H9 (cell line): ENCODE data around the gene CACNG5. TPM values are rescaled to one million over a fixed set of nuclear protein-coding genes. Genes with fewer than 3 reads are reported as not detected.

ENCODE experiments used
- DNase-seq: peaks from one replicate; pipeline ENCODE4 v3.0.0-alpha.2; 2017
- H2AFZ ChIP-seq: one replicate; pipeline ENCODE4 v1.6.1; 2013; ENCODE audit warnings: mild to moderate bottlenecking, low read length, control low read depth, moderate library complexity
- H2AK5ac ChIP-seq: 2 replicates; pipeline ENCODE4 v1.6.1; 2013; ENCODE audit warnings: low read length, control low read depth, mixed read lengths; ENCODE audit not compliant: insufficient read length
- H2BK120ac ChIP-seq: one replicate; pipeline ENCODE4 v1.6.1; 2013; ENCODE audit warnings: low read depth, mild to moderate bottlenecking, low read length, control low read depth, inconsistent platforms; ENCODE audit not compliant: poor library complexity, severe bottlenecking
- H2BK12ac ChIP-seq: 2 replicates; pipeline ENCODE4 v1.6.1; 2013; ENCODE audit warnings: low read length, control low read depth, mixed read lengths, low read depth; ENCODE audit not compliant: insufficient read length
- H2BK15ac ChIP-seq: 2 replicates; pipeline ENCODE4 v1.6.1; 2013; ENCODE audit warnings: low read depth, low read length, control low read depth
- H2BK20ac ChIP-seq: one replicate; pipeline ENCODE4 v1.6.1; 2013; ENCODE audit warnings: low read depth, mild to moderate bottlenecking, low read length, control low read depth, inconsistent platforms; ENCODE audit not compliant: poor library complexity, severe bottlenecking
- H2BK5ac ChIP-seq: 2 replicates; pipeline ENCODE4 v1.6.1; 2013; ENCODE audit warnings: low read length, control low read depth, mixed read lengths; ENCODE audit not compliant: insufficient read length
- H3K14ac ChIP-seq: 2 replicates; pipeline ENCODE4 v1.6.1; 2013; ENCODE audit warnings: low read length, control low read depth; ENCODE audit not compliant: insufficient read depth
- H3K18ac ChIP-seq: 2 replicates; pipeline ENCODE4 v1.6.1; 2013; ENCODE audit warnings: low read depth, mild to moderate bottlenecking, mixed read lengths, low read length, control low read depth; ENCODE audit not compliant: insufficient read length
- H3K23ac ChIP-seq: 2 replicates; pipeline ENCODE4 v1.6.1; 2013; ENCODE audit warnings: low read length, control low read depth, mixed read lengths, low read depth; ENCODE audit not compliant: insufficient read length
- H3K23me2 ChIP-seq: 2 replicates; pipeline ENCODE4 v1.6.1; 2013; ENCODE audit warnings: low read depth, mild to moderate bottlenecking, mixed read lengths, low read length, control low read depth; ENCODE audit not compliant: insufficient read length, poor library complexity, severe bottlenecking
- H3K27ac ChIP-seq: 2 replicates; pipeline ENCODE4 v1.5.1; 2013; ENCODE audit warnings: low read length, control low read depth, mixed read lengths, low read depth; ENCODE audit not compliant: insufficient read length
- H3K27me3 ChIP-seq: 2 replicates; pipeline ENCODE4 v1.6.1; 2013; ENCODE audit warnings: low read length, control low read depth, inconsistent platforms; ENCODE audit not compliant: insufficient read depth
- H3K4ac ChIP-seq: 2 replicates; pipeline ENCODE4 v1.6.1; 2013; ENCODE audit warnings: low read depth, mild to moderate bottlenecking, control low read depth, inconsistent platforms, low read length, moderate library complexity
- H3K4me1 ChIP-seq: 2 replicates; pipeline ENCODE4 v1.6.1; 2013; ENCODE audit warnings: low read length, control low read depth, inconsistent platforms; ENCODE audit not compliant: insufficient read depth
- H3K4me2 ChIP-seq: 2 replicates; pipeline ENCODE4 v1.6.1; 2013; ENCODE audit warnings: low read length, control low read depth, mixed read lengths; ENCODE audit not compliant: insufficient read length, insufficient read depth
- H3K56ac ChIP-seq: 2 replicates; pipeline ENCODE4 v1.6.1; 2013; ENCODE audit warnings: low read depth, mild to moderate bottlenecking, mixed read lengths, low read length, control low read depth; ENCODE audit not compliant: insufficient read length
- H3K79me1 ChIP-seq: 2 replicates; pipeline ENCODE4 v1.6.1; 2013; ENCODE audit warnings: low read depth, mild to moderate bottlenecking, moderate library complexity, low read length, control low read depth, inconsistent platforms; ENCODE audit not compliant: insufficient read depth, poor library complexity, severe bottlenecking
- H3K79me2 ChIP-seq: 2 replicates; pipeline ENCODE4 v1.6.1; 2013; ENCODE audit warnings: low read length, control low read depth, inconsistent platforms; ENCODE audit not compliant: insufficient read depth
- H3K9ac ChIP-seq: 2 replicates; pipeline ENCODE4 v1.6.1; 2013; ENCODE audit warnings: low read length, control low read depth, mixed read lengths; ENCODE audit not compliant: insufficient read length; ENCODE audit errors: extremely low read depth
- H3K9me3 ChIP-seq: one replicate; pipeline ENCODE4 v1.6.1; 2013; ENCODE audit warnings: low read depth, low read length, inconsistent platforms; ENCODE audit not compliant: control insufficient read depth
- H3T11ph ChIP-seq: one replicate; pipeline ENCODE4 v1.6.1; 2013; ENCODE audit warnings: mild to moderate bottlenecking, low read length, control low read depth, inconsistent platforms
- H4K20me1 ChIP-seq: one replicate; pipeline ENCODE4 v1.6.1; 2013; ENCODE audit not compliant: control insufficient read depth, insufficient read length, insufficient read depth
- H4K5ac ChIP-seq: 2 replicates; pipeline ENCODE4 v1.6.1; 2013; ENCODE audit warnings: low read depth, mild to moderate bottlenecking, mixed read lengths, low read length, control low read depth; ENCODE audit not compliant: insufficient read length
- H4K8ac ChIP-seq: replicated peaks from 2 replicates; pipeline ENCODE4 v1.6.1; 2013; ENCODE audit warnings: low read length, control low read depth, mixed read lengths, low read depth; ENCODE audit not compliant: insufficient read length
- H4K91ac ChIP-seq: 2 replicates; pipeline ENCODE4 v1.6.1; 2013; ENCODE audit warnings: low read depth, mild to moderate bottlenecking, moderate library complexity, mixed read lengths, low read length, control low read depth; ENCODE audit not compliant: insufficient read length
- H3K27ac Mint-ChIP-seq, 3 experiments: 2 replicates in 2 of 3; 3 replicates in 1 of 3; pipeline ENCODE4 v1.8.0; 2020 to 2021; ENCODE audit warnings: mixed read lengths in 3 of 3, mild to moderate bottlenecking in 1 of 3, moderate library complexity in 1 of 3
- H3K27me3 Mint-ChIP-seq: 2 replicates; pipeline ENCODE4 v1.8.0; 2021; ENCODE audit warnings: low read depth, mild to moderate bottlenecking, moderate library complexity, mixed read lengths
- H3K36me3 Mint-ChIP-seq, 3 experiments: 2 replicates in 2 of 3; 3 replicates in 1 of 3; pipeline ENCODE4 v1.8.0; 2020 to 2021; ENCODE audit warnings: low read depth in 3 of 3, mixed read lengths in 3 of 3; ENCODE audit not compliant: insufficient read depth in 1 of 3
- H3K4me1 Mint-ChIP-seq, 2 experiments: 2 replicates each; pipeline ENCODE4 v1.8.0; 2020; ENCODE audit warnings: mixed read lengths in 2 of 2
- H3K4me3 Mint-ChIP-seq, 2 experiments: 2 replicates in 1 of 2; 3 replicates in 1 of 2; pipeline ENCODE4 v1.8.0; 2020 to 2021; ENCODE audit warnings: mild to moderate bottlenecking in 2 of 2, mixed read lengths in 2 of 2, moderate library complexity in 1 of 2
- H3K9me3 Mint-ChIP-seq, 2 experiments: 2 replicates in 1 of 2; 3 replicates in 1 of 2; pipeline ENCODE4 v1.8.0; 2020; ENCODE audit warnings: mild to moderate bottlenecking in 2 of 2, mixed read lengths in 2 of 2, moderate library complexity in 1 of 2
- CTCF ChIP-seq: fragments of 200-600 bp; sonication (generic); conservative IDR thresholded peaks from 3 replicates; pipeline ENCODE4 v1.8.0; 2021; ENCODE audit warnings: antibody characterized with exemption, mild to moderate bottlenecking
- WGBS: extraction: QIAGEN DNeasy Blood & Tissue Kit; methylation state at CpG from one replicate; pipeline ENCODE4 v1.1.7; 2013; ENCODE audit warnings: missing lambda C conversion rate, low lambda C conversion rate, mixed read lengths; ENCODE audit not compliant: insufficient read length; ENCODE audit errors: extremely low coverage; 5-methylcytosine and 5-hydroxymethylcytosine counted together
- total RNA-seq: library from RNA; stranded (reverse); gene quantifications from 2 replicates; pipeline ENCODE4 v1.2.1, GENCODE V29; 2021

CACNG5 gene
- total RNA-seq, 1 experiment from 2014 or later: 1.6 TPM

GRCh38 chr17:66848496-66848895, 13.6 kb downstream of the CACNG5 start:
- Mint-ChIP-seq H3K4me3 (no peak overlapping the region), H3K4me1 (peaks cover 0 to 6% of the 10 kb centered on the region in 2 experiments; a peak in 1 of 4 replicates), H3K27me3 (peaks cover 7% of the 10 kb centered on the region), H3K36me3 (peaks cover 2 to 9% (median 3%) of the 10 kb centered on the region in 3 experiments; a peak in 6 of 7 replicates), H3K27ac (no peak overlapping the region), H3K9me3 (peaks cover 21 to 26% of the 10 kb centered on the region in 2 experiments)
- H4K20me1 ChIP-seq: no peaks in the 10 kb centered on the region
- H3K4me2 ChIP-seq: no peak overlapping the region
- no CpG with 5 or more reads among the region's 6 CpGs for WGBS
- H3K4ac ChIP-seq: no peak overlapping the region
- H3T11ph ChIP-seq: no peak overlapping the region
- H2BK15ac ChIP-seq: no peak overlapping the region
- H3K14ac ChIP-seq: no peak overlapping the region
- no peak for TF ChIP-seq CTCF
- H2AK5ac ChIP-seq: no peak overlapping the region
- H2BK20ac ChIP-seq: no peak overlapping the region
- no peaks in the 10 kb centered on the region for H3K79me2 ChIP-seq
- no peak overlapping the region for H4K5ac ChIP-seq
- no peak overlapping the region for H3K18ac ChIP-seq
- H3K23me2 ChIP-seq: no peaks in the 10 kb centered on the region
- H3K23ac ChIP-seq: no peak overlapping the region
- H3K79me1 ChIP-seq: no peaks in the 10 kb centered on the region
- no peaks in the 10 kb centered on the region for H3K4me1 ChIP-seq
- H3K27me3 ChIP-seq: no peaks in the 10 kb centered on the region
- no peak overlapping the region for H2BK120ac ChIP-seq
- no peak for DNase-seq
- no peak overlapping the region for H2BK12ac ChIP-seq
- no peak overlapping the region for H2AFZ ChIP-seq
- H4K8ac ChIP-seq: no peak overlapping the region
- H2BK5ac ChIP-seq: no peak overlapping the region
- no peaks in the 10 kb centered on the region for H3K9me3 ChIP-seq
- H3K27ac ChIP-seq: no peak overlapping the region
- no peak overlapping the region for H4K91ac ChIP-seq
- no peak overlapping the region for H3K56ac ChIP-seq
- no peak overlapping the region for H3K9ac ChIP-seq
